Mesangial cell (primary cell): Measurements from ENCODE around the gene HERPUD2. TPM values are rescaled to one million over a fixed set of nuclear protein-coding genes. Genes with fewer than 3 reads are reported as not detected.

Source experiments
- total RNA-seq: library from RNA; depleted of rRNA; stranded (reverse); fragments of >200 nt; gene quantifications from 2 replicates; pipeline ENCODE4 v1.2.3, GENCODE V29; 2015

HERPUD2 gene
- total RNA-seq = 21.7 and 35.4 TPM in 2 replicates

GRCh38 chr7:35694784-35695472 lies at the start of gene HERPUD2:
HERPUD2 (minus strand) TSS chr7:35695135; CDS start chr7:35694330, 805 bp downstream.

Other genes starting within 250 kb of the HERPUD2 start
- gene SEPTIN7, start 105.9 kb upstream of the HERPUD2 start, total RNA-seq = 43.6 and 84.2 TPM in 2 replicates